Calu3 (cell line): Measurements from ENCODE around the gene GYPE. TPM values are rescaled to one million over a fixed set of nuclear protein-coding genes. Genes with fewer than 3 reads are reported as not detected.
"Not testable (repeated sequence)": the region's sequence is repeated elsewhere in the genome, so short reads cannot be mapped to it uniquely, and the experiment has no call there.

Experiments used
- BruUV-seq: library from RNA; stranded (reverse); fragments of 400-500 nt; replicated peaks from 2 replicates; lab custom pipeline; 2021; lab: Mats Ljungman, UMichigan
- CTCF ChIA-PET: fragments of 300-600 bp; sonication (Branson Sonifier 250); formaldehyde crosslinking; loops from one replicate; lab custom pipeline; 2022; ENCODE audit warnings: antibody characterized with exemption; lab: Charles Lee
- DNase-seq: peaks from one replicate; pipeline ENCODE4 v3.0.0; 2022
- H3K27ac Mint-ChIP-seq: one replicate; pipeline ENCODE4 v1.8.0; 2022; ENCODE audit warnings: mixed read lengths; ENCODE audit not compliant: unreplicated experiment
- H3K27me3 Mint-ChIP-seq: one replicate; pipeline ENCODE4 v1.8.0; 2022; ENCODE audit warnings: mixed read lengths; ENCODE audit not compliant: unreplicated experiment
- H3K36me3 Mint-ChIP-seq: one replicate; pipeline ENCODE4 v1.8.0; 2022; ENCODE audit warnings: mild to moderate bottlenecking, moderate library complexity, mixed read lengths; ENCODE audit not compliant: insufficient read depth, unreplicated experiment
- H3K4me1 Mint-ChIP-seq: one replicate; pipeline ENCODE4 v1.8.0; 2022; ENCODE audit warnings: mild to moderate bottlenecking, low read depth, mixed read lengths; ENCODE audit not compliant: unreplicated experiment
- H3K4me3 Mint-ChIP-seq: one replicate; pipeline ENCODE4 v1.8.0; 2022; ENCODE audit warnings: mild to moderate bottlenecking, low read depth, moderate library complexity, mixed read lengths; ENCODE audit not compliant: unreplicated experiment
- H3K9me3 Mint-ChIP-seq: one replicate; pipeline ENCODE4 v1.8.0; 2022; ENCODE audit warnings: low read depth, mixed read lengths; ENCODE audit not compliant: unreplicated experiment
- intact Hi-C: fragments of 100-400 bp; cut with micrococcal nuclease; formaldehyde crosslinking; loops from one replicate; pipeline ENCODE4 v1.10.0; 2022; ENCODE audit not compliant: unreplicated experiment
- total RNA-seq: library from RNA; stranded (reverse); gene quantifications from 2 replicates; pipeline ENCODE4 v1.2.3, GENCODE V29; 2022
- TF ChIP-seq, protein P1 (sequence below): fragments of 200-600 bp; IDR thresholded peaks from one replicate; pipeline ENCODE4 v1.8.0; 2022; ENCODE audit warnings: antibody characterized with exemption; ENCODE audit not compliant: unreplicated experiment

Gene GYPE
- total RNA-seq, 1 experiment from 2014 or later: not detected

DNA sequence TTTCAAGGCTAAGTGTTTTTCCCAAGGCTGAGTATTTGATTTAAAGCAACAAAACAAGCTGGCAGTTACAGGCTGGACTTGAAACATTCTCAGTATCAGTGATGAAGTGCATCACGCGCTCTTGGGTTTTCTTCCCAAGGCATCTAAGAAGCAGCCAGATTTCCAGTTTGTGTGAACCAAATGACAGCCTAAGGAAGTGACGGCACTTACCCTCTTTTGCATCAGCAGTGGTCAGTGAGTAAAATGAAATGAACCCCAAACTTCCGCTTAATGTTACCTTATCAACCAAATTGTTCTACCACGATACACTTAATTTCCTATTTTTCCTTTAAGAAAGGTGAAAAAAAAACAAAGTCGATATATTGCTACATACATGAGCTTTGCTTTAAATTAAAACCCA lies 15.8 kb upstream of the GYPE start:
- H3K27ac Mint-ChIP-seq: no peak overlapping the region

DNA sequence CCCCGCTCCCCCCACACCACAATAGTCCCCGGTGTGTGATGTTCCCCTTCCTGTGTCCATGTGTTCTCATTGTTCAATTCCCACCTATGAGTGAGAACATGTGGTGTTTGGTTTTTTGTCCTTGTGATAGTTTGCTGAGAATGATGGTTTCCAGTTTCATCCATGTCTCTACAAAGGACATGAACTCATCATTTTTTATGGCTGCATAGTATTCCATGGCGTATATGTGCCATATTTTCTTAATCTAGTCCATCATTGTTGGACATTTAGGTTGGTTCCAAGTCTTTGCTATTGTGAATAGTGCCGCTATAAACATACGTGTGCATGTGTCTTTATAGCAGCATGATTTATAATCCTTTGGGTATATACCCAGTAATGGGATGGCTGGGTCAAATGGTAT lies 11.1 kb upstream of the GYPE start:
- intact Hi-C loops, DNase-seq, H3K4me3 Mint-ChIP-seq, CTCF ChIA-PET, H3K27ac Mint-ChIP-seq, H3K4me1 Mint-ChIP-seq, BruUV-seq, H3K36me3 Mint-ChIP-seq, H3K9me3 Mint-ChIP-seq: not testable (repeated sequence)
- H3K27me3 Mint-ChIP-seq: peaks cover 13% of the 10 kb centered on the region

More for the DNA sequence above, 15.8 kb upstream of the GYPE start:
- no TSS peak for BruUV-seq
- CTCF ChIA-PET: no interaction called here
- H3K4me3 Mint-ChIP-seq: no peak overlapping the region
- intact Hi-C loops: loop anchor here (5.0 kb wide), 1 partner anchor 129 kb away; no protein-coding TSS in a partner anchor
- H3K36me3 Mint-ChIP-seq: no peaks in the 10 kb centered on the region
- peaks cover 13% of the 10 kb centered on the region for H3K27me3 Mint-ChIP-seq
- H3K4me1 Mint-ChIP-seq: no peaks in the 10 kb centered on the region
- no peak for DNase-seq
- TF ChIP-seq, protein P1, sequence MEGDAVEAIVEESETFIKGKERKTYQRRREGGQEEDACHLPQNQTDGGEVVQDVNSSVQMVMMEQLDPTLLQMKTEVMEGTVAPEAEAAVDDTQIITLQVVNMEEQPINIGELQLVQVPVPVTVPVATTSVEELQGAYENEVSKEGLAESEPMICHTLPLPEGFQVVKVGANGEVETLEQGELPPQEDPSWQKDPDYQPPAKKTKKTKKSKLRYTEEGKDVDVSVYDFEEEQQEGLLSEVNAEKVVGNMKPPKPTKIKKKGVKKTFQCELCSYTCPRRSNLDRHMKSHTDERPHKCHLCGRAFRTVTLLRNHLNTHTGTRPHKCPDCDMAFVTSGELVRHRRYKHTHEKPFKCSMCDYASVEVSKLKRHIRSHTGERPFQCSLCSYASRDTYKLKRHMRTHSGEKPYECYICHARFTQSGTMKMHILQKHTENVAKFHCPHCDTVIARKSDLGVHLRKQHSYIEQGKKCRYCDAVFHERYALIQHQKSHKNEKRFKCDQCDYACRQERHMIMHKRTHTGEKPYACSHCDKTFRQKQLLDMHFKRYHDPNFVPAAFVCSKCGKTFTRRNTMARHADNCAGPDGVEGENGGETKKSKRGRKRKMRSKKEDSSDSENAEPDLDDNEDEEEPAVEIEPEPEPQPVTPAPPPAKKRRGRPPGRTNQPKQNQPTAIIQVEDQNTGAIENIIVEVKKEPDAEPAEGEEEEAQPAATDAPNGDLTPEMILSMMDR: no peak
- H3K9me3 Mint-ChIP-seq: no peaks in the 10 kb centered on the region

DNA sequence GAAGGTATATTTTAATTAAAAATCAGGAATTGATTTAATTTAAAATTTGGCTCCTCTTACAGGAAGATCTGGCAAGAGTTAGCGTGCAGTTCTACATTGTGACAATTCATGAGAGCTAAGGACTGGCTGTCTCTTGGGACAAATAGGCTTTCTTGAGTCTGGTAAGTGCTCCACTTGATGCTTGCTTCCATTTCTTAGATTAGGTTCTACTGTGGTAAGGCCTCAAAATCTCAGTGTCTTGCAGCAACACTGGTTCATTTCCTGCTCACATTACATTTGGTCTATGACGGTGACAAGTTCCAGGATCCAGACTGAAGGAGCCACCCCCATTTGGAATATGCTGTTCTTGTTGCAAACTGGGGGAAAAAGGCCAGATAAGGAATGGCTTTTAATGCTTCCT lies 7.1 kb upstream of the GYPE start:
- peaks cover 26% of the 10 kb centered on the region for H3K27me3 Mint-ChIP-seq
- H3K9me3 Mint-ChIP-seq, H3K4me3 Mint-ChIP-seq, CTCF ChIA-PET, H3K4me1 Mint-ChIP-seq, H3K36me3 Mint-ChIP-seq, BruUV-seq, H3K27ac Mint-ChIP-seq, DNase-seq, intact Hi-C loops: not testable (repeated sequence)

DNA sequence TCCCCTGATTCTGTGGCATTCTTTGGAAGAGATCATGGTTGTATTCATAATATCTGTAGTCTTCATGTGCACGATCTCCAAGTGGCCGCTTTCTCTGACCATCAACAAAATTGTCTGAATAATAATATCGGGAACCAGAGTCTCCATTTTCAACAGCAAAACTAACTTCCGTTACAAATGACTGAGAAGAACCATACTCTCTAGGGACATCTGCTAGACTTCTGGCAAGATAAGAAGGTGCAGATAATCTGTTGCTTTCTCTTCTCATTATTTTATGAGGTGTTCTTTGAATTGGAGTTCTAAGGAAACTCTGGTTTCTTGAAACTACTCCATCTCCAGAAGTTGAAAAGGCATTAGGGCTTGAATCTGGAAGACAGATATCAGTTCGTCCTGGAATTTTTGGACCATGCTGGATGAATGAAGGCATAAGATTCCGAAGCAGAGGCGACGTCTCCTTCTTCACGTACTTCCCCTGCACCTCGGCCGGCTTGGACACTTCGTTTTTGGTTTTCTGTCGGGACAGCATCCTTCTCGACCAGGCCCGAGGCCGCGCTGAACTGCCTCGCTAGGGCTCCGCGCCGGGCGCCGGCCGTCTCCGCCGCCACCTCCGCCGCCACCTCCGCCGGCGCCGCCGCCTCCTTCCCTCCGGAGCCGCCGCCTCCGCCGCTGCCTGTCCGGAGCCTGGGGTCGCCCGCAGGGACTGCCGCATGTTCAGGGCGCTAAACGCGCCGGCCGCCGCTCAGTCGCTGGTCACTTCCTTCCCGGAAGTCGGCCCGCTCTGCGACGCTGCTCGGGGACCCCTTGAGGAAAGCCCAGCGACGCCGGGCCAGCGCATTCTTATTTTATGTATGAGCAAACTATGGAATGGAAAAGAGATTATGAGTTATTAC lies 6.4 kb upstream of the GYPE start:
- H3K4me3 Mint-ChIP-seq, DNase-seq, intact Hi-C loops, H3K4me1 Mint-ChIP-seq, CTCF ChIA-PET, H3K27ac Mint-ChIP-seq, BruUV-seq, H3K36me3 Mint-ChIP-seq, H3K9me3 Mint-ChIP-seq: not testable (repeated sequence)
- H3K27me3 Mint-ChIP-seq: peaks cover 20% of the 10 kb centered on the region

DNA sequence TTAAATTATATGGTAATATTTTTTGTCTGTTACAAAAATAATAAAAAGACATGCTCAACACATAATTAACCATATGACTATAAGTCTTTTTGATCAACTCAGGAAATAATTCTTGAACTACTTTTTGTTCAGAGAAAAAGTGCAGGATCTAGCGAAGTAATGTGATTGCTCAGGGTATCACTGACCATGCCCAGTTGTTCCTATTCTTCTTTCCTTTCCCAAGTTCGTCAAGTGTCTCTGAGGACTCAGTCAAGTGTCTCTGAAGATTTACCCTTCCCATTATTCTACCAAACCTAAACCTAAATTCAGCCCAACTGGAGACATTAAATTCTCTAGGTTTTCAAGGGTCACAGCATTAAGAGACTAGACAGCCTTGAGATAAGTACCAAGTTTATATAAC lies 5.5 kb upstream of the GYPE start:
- DNase-seq, BruUV-seq, H3K27ac Mint-ChIP-seq, H3K4me3 Mint-ChIP-seq, H3K4me1 Mint-ChIP-seq, H3K9me3 Mint-ChIP-seq, H3K36me3 Mint-ChIP-seq, CTCF ChIA-PET, intact Hi-C loops: not testable (repeated sequence)
- H3K27me3 Mint-ChIP-seq: peaks cover 20% of the 10 kb centered on the region

DNA sequence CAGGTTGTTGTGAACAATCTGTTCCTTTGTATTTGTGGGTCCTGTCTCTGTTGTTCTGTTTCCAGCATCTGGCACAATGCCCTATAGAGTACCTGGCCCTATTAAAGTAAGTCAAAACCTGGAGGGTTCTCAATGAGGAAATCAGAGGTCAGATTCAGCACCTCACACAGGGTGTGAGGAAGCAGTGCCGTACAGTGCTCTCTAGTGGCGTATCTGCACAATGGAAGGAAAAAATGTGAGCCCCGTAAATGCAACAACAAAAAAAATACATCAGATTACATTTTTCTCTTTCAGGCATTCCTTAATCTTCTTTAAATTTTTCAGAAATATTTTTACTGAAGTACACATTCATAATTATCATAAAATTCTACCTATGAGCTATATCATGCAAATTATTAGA lies 2.5 kb upstream of the GYPE start:
- peaks cover 20% of the 10 kb centered on the region for H3K27me3 Mint-ChIP-seq
- CTCF ChIA-PET, H3K27ac Mint-ChIP-seq, H3K36me3 Mint-ChIP-seq, BruUV-seq, H3K4me3 Mint-ChIP-seq, H3K9me3 Mint-ChIP-seq, H3K4me1 Mint-ChIP-seq: not testable (repeated sequence)
- intact Hi-C loops: loop anchor here (1.0 to 5.0 kb wide), 2 partner anchors 134 to 351 kb away; no protein-coding TSS in a partner anchor
- peak; percentile 4 for DNase-seq

DNA sequence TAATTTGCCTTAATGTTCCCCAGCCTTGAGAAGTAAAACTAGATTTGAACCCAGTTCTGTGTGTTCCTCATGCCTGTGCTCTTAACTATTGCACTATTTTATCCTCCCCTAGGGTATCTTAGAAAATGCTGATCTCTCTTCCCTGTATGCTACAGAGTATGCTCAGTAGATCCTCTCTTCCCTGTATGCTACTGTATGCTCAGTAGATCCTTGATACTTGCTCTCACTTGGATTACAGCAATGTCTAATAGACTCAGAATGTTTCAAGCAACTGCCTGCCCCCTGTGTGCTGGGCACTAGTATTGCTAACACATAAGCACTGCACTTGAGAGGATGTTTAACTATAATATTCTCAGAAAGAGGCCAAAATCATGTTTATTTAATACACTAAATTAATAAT lies 928 bp downstream of the GYPE start:
- H3K27ac Mint-ChIP-seq, DNase-seq, H3K4me1 Mint-ChIP-seq, intact Hi-C loops, H3K4me3 Mint-ChIP-seq, H3K36me3 Mint-ChIP-seq, CTCF ChIA-PET, BruUV-seq, H3K27me3 Mint-ChIP-seq, H3K9me3 Mint-ChIP-seq: not testable (repeated sequence)

DNA sequence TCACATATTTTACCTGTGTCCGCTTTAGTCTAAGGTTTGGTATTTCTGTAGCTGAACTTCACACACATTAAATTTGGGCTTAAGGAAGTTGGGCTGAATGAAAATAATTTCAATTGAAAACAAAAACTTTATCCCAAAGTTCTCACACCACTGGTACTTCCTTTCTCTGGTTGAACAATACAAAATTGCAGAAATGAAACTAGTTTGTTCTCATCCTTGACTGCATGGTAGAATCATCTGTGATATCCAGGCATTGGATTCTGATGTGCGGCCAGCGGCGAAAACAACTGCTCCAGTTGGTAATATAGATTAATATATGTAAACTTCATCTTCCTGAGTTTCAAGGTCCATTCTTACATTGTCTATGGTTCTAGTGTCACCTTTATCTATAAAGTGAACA lies 15.0 kb downstream of the GYPE start:
- H3K9me3 Mint-ChIP-seq, H3K4me3 Mint-ChIP-seq, DNase-seq, BruUV-seq, H3K36me3 Mint-ChIP-seq, intact Hi-C loops, H3K27me3 Mint-ChIP-seq, H3K4me1 Mint-ChIP-seq, H3K27ac Mint-ChIP-seq, CTCF ChIA-PET: not testable (repeated sequence)

DNA sequence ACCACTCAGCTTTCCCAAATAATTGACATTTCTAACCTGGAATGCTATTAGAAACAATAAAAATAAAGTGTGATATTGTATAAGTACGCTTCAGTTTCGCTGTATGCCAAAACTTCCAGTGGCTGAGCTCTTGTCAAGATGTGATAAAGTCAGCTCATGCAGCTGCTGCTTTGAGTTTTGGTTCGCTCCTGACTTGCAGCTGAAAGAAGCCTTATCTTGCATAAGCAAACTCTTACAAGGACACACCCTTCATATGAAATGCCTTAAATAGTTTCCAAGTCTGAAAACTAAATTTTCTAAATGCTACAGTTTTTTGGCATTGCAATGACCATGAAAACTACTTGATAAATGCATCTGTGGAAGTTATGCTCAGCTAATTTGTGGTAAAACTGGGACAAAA lies 17.2 kb downstream of the GYPE start:
- not testable (repeated sequence) for H3K27ac Mint-ChIP-seq

More for the DNA sequence above, 17.2 kb downstream of the GYPE start:
- H3K4me3 Mint-ChIP-seq, CTCF ChIA-PET, BruUV-seq, H3K9me3 Mint-ChIP-seq, intact Hi-C loops, DNase-seq, H3K4me1 Mint-ChIP-seq, H3K27me3 Mint-ChIP-seq, H3K36me3 Mint-ChIP-seq: not testable (repeated sequence)
